Hepatic stellate cell (primary cell): ENCODE data around the gene OSBP2.

Experiments
- DNase-seq: peaks from one replicate; pipeline ENCODE4 v3.0.0; 2011; ENCODE audit warnings: low spot score

The OSBP2 gene

GRCh38 chr22:30881361-30882183, 186.9 kb downstream of the OSBP2 start:
- no peak for DNase-seq

DNA sequence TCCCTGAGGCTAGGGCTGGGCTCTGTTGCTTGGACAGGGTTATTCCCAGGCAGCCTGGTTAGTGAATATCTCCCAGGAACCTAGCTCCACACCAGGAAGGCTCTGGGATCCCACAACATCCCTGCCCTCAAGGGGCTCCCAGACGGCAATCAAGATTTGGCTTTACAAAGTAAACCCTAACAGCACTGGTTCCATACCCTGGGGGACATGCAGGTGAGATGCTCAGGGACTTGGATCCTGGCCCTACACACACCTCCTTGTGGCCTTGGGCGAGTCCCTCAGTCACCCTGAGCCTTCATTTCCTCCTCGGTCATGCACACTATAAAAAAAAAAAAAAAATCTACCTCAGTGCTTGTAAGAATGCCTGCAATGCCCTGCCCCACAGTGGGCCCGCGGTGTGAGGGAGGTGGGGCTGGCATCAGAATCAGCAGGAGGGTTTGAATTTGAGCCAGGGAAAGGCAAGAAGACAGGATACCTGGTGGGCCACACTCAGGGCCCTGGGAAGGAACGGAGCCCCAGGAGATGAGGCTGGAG, 187.6 kb downstream of the OSBP2 start:
- no peak for DNase-seq

DNA sequence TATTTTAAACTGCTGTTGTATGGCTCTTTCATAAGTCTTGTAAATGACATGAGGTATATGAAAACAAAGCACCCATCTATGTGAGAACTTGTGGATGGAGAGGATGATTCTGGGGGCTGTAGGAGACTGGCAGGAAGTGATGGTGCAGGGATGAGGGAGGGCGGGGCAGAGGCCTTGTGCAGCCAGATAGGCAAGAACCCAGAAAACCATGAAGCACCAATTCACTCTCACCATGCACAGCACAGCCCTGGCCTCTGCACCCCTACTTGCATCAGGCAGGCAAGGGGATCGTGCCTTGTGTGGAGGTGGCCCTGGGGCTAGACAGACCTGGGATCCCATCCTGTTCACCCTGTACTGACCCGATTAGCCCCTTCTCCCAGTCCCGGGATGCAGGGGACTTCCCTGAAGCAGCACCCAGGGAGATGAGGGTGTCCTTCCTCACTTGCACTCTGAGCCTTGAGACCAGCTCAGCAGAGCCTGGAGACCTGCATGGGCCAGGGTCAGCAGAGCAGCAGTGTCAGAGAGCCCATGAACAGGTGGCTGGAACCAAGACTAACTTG, 188.4 kb downstream of the OSBP2 start:
- no peak for DNase-seq

DNA sequence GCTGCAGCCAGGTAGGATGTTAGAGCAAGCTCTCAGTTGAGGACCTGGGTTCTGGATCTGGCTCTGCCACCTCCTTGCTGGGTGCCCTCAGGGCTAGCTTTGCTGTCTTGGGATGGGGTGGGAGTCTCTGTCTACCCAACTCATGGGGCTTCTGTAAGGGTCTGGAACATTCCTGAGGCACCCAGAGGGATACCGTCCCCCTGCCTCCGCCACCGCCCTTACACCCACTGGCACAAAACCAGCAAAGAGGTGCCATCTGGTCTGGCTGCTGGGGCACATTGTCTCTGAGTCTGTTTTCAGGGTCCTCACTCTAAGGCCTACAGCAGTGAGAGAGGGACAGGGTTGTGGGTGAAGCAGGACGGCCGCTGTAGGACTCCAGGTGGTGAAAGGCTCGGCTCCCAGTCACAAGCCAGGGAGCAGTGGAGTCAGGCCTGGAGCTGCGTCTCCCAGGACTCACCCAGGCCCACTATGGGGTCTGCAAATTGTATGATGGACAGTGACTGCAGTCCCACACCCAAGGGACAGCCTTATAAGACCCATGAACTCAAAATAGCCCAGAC, 189.0 kb downstream of the OSBP2 start:
- no peak for DNase-seq

- no peak for DNase-seq
Measured at GRCh38 chr22:30884211-30885000, 189.7 kb downstream of the OSBP2 start.

- no peak for DNase-seq
Measured at GRCh38 chr22:30885001-30885366, 190.3 kb downstream of the OSBP2 start.

DNA sequence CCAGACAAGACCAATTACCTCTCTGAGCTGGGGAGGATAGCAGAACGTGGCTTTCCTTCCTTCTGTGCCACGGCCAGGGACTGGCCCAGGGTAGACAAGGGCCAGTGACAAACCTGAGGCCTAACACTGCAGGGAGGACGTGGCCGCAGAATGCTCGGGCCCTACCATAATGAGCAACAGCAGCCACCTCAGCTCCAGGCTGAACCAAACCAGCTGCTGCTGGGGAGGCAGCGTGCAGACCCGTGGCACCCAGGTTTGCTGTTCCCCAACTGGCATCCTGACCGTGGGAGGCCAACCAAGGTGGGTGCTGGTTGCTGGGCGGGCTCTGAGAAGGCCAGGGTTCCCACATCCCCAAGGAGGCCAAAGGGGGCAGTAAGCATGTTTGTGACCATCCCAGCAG, 190.9 kb downstream of the OSBP2 start:
- DNase-seq = no peak

- DNase-seq = no peak
Measured at GRCh38 chr22:30887453-30887852, 192.8 kb downstream of the OSBP2 start.

DNA sequence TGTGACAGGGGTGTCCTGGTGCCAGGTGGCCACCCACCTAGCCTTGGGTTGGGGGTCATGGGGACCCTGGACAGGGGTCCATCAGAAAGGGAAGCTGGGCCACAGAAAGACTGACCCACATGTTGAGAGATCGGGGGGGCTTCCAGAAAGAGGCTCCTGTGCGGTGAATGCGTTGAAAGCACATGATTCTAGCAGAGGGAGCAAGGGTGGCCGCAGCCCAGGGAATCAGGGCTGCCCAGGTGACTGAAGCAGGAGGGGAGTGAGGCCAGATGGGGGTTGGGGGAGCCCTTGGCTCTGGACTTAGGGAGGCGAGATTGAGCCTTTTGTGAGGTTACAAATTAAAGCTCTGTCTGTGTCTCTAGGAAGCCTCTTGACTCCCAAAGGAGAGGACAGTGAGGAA, 193.2 kb downstream of the OSBP2 start:
- DNase-seq = no peak

DNA sequence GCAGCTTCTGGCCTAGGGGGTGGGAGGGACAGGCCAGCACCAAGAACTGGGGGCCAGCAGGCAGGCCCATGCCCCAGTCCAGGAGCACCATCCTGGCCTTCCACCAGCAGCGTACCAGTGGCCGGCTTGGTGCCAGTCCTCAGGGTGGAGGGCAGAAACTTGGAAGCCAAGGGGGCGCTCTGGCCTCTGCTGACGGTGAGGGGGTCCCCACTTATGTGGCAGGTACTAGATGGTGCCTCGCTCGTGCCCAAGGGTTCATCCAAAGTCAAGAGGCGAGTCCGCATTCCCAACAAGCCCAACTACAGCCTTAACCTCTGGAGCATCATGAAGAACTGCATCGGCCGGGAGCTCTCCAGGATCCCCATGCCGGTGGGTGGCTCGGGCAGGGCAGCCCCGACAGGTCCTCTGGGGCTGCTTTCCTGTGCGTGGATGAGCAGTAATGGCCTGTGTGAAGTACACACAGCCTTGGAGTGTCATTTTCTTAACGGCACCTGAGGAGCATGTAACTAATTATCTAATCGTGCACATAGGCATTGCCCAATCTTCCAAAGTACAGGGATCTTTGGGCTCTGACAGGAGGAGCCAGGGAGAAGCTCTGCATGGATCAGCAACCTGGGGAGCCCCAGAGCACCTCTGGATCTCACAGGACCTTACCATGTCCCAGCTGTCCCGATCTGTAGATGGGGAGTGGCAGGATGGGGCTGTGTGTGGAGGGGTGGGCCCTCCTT, 194.8 kb downstream of the OSBP2 start:
- no peak for DNase-seq

GRCh38 chr22:30889996-30890480, 195.4 kb downstream of the OSBP2 start:
- DNase-seq = no peak

- peak; percentile 76 for DNase-seq
Measured at GRCh38 chr22:30890686-30891442, 196.2 kb downstream of the OSBP2 start.

GRCh38 chr22:30891443-30891755, 196.7 kb downstream of the OSBP2 start:
- DNase-seq = no peak

DNA sequence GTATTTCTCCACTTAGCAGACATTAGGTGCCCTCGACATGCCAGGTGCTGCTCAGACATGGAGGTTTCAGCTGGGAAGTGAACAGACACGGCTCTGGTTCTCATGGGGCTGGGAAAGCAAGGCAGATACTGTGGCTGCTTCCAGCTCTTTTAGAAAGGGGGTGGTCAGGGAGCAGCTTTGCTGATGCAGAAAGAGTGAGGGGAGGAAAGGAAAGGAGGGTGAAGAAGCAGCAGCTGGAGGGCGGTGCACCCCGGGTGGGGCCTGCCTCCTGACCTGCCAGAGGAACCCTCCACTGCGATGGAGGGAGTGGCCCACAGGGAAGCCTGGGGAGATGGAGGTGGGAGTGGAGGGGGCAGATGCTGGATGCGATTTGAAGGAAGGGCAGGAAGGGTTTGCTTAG, 197.1 kb downstream of the OSBP2 start:
- no peak for DNase-seq

- DNase-seq = no peak
Measured at GRCh38 chr22:30892286-30892685, 197.6 kb downstream of the OSBP2 start.

DNA sequence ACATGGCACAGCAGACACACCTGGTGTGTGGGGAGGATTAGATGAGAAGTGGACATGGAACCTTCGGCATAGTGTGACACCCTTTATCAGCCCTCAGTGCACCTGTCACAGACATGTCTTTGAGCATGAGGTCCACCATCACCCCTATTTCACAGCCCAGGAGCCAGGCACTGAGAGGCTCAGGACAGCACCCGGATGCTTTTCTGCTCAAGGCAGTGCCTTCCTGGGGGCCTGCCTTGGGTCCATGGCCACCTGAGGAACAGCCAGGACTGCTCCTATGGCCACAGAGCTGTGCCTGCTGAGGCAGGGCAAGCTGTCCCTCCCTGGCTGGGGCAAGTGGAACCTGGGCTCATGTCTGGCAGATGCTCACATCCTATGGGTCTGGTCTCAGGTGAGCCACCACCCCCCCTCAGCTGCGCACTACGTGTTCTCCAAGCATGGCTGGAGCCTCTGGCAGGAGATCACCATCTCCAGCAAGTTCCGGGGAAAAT, 198.1 kb downstream of the OSBP2 start:
- no peak for DNase-seq

GRCh38 chr22:30893434-30894370, 199.0 kb downstream of the OSBP2 start:
- DNase-seq = no peak

- DNase-seq = no peak
Measured at GRCh38 chr22:30894371-30894740, 199.7 kb downstream of the OSBP2 start.

DNA sequence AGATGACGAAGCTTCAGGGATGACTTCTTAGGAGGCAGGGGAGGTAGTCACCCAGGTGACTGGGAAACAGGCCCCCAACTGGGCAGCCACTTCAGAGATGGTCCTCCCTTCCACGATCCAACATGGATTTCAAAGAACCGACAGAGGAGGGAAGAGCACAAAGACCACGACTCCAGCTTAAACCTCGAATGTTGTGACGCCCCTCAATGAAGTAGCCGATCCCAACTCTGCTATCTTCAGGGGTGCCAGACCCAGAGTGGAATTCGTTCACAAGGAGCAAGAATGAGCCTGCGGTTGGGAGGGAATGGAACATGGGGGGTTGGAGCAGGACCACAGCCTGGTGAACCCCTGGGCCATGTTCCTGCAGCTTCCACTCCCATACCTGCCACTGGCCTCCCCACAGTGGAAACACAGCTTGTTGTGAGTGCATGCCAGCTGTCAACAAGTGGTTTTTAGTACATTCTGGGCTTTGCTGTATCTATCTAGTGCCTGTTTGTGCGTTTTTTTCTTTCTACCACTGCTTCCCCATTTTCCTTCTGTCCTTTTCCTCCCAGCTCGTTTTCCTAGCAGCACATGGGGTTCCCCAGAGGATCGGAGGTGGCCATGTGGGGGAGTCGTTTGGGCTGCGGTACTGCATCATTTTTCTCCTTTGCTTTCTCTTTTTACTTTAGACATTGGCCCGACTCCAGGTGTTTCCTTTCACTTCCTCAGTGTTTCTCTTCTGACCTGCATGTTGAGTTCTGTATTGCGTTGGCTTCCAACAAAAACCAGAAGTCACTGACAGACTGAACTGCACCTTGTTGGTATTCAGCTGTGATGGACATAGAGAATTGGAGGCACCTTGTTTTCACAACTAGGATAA, 208.1 kb downstream of the OSBP2 start:
- DNase-seq = no peak
